K562 (cell line): Measurements from ENCODE around the gene ZNF77. TPM values are rescaled to one million over a fixed set of nuclear protein-coding genes. Genes with fewer than 3 reads are reported as not detected.

ENCODE experiments used
- ATAC-seq: fragments of 200-7000 bp; cut with Tn5 transposase; 3 replicates; pipeline ENCODE4 v1.9.1; 2020; ENCODE audit warnings: moderate library complexity
- BruUV-seq: library from RNA; stranded (reverse); fragments of 400-500 nt; replicated peaks from 2 replicates; lab custom pipeline; 2021; lab: Mats Ljungman, UMichigan
- CTCF ChIA-PET: fragments of 300-600 bp; formaldehyde crosslinking; extraction: SDS; loops from one replicate; lab custom pipeline; 2021; ENCODE audit warnings: low intra/inter-chr PET ratio; lab: Yijun Ruan, JAX
- POLR2A ChIA-PET: fragments of 300-600, 350-650 bp; sonication (Branson Sonifier 250); formaldehyde crosslinking; extraction: SDS; loops from one replicate; lab custom pipeline; 2021; ENCODE audit warnings: antibody characterized with exemption, inconsistent platforms; lab: Yijun Ruan, JAX
- DNase-seq, 4 experiments: peaks; one replicate each; pipeline versions ENCODE4 v3.0.0 to v3.0.0-alpha.2; 2011 to 2018; ENCODE audit warnings: low spot score in 3 of 4, mixed read lengths in 3 of 4; ENCODE audit errors: extremely low read depth in 1 of 4
- FAIRE-seq: peaks from 2 replicates; lab custom pipeline; 2011; peaks lifted over from hg19 to GRCh38; lab: Jason Lieb, UNC
- H2AFZ ChIP-seq: 2 replicates; pipeline ENCODE4 v1.6.0; 2011; ENCODE audit warnings: low read depth, low read length, control low read depth, inconsistent platforms
- H3K27ac ChIP-seq: fragments of 200-600 bp; 3 replicates; pipeline ENCODE4 v1.8.0; 2011; ENCODE audit warnings: low read depth, mild to moderate bottlenecking, control low read depth, inconsistent platforms, low read length, moderate library complexity, mixed read lengths; ENCODE audit errors: extremely low read depth
- H3K27me3 ChIP-seq, 2 experiments: fragments of 300-600 bp in 1 of 2; 2 replicates in 1 of 2; 3 replicates in 1 of 2; pipeline versions ENCODE4 v1.6.0 to v1.8.0; 2011; ENCODE audit warnings: inconsistent platforms in 2 of 2, low read length in 2 of 2, mild to moderate bottlenecking in 1 of 2, mixed read lengths in 1 of 2, moderate library complexity in 1 of 2; ENCODE audit not compliant: control insufficient read depth in 2 of 2, insufficient read depth in 2 of 2
- H3K36me3 ChIP-seq: fragments of 300-600 bp; 3 replicates; pipeline ENCODE4 v1.8.0; 2011; ENCODE audit warnings: mild to moderate bottlenecking, low read length, inconsistent platforms; ENCODE audit not compliant: control insufficient read depth, insufficient read depth
- H3K4me1 ChIP-seq, 2 experiments: fragments of 200-600 bp in 1 of 2; replicated peaks in 1 of 2; 2 replicates in 1 of 2; 3 replicates in 1 of 2; pipeline versions ENCODE4 v1.5.1 to v1.8.0; 2011; ENCODE audit warnings: inconsistent platforms in 2 of 2, low read length in 2 of 2, mild to moderate bottlenecking in 1 of 2, mixed read lengths in 1 of 2, moderate library complexity in 1 of 2; ENCODE audit not compliant: control insufficient read depth in 2 of 2, insufficient read depth in 2 of 2
- H3K4me2 ChIP-seq: 2 replicates; pipeline ENCODE4 v1.6.1; 2011; ENCODE audit warnings: low read length, control low read depth, inconsistent platforms, mixed read lengths; ENCODE audit not compliant: insufficient read depth
- H3K4me3 ChIP-seq: fragments of 200-600 bp; sonication (generic), shearing (Covaris generic); 2 replicates; pipeline ENCODE4 v1.5.1; 2016; ENCODE audit warnings: control low read depth, inconsistent platforms
- H3K79me2 ChIP-seq: fragments of 200-600 bp; 3 replicates; pipeline ENCODE4 v1.8.0; 2011; ENCODE audit warnings: low read length, inconsistent platforms; ENCODE audit not compliant: control insufficient read depth, insufficient read depth
- H3K9ac ChIP-seq, 2 experiments: 2 replicates each; pipeline versions ENCODE4 v1.6.0 to v1.6.1; 2011; ENCODE audit warnings: low read depth in 2 of 2, low read length in 2 of 2, control low read depth in 1 of 2, inconsistent platforms in 1 of 2, mild to moderate bottlenecking in 1 of 2, mixed read lengths in 1 of 2; ENCODE audit not compliant: insufficient read depth in 1 of 2
- H3K9me1 ChIP-seq: one replicate; pipeline ENCODE4 v1.6.0; 2011; ENCODE audit warnings: inconsistent platforms, mild to moderate bottlenecking, low read length, moderate library complexity; ENCODE audit not compliant: control insufficient read depth, insufficient read depth
- H3K9me3 ChIP-seq: replicated peaks from 2 replicates; pipeline ENCODE4 v1.5.1; 2011; ENCODE audit warnings: low read depth, low read length, inconsistent platforms; ENCODE audit not compliant: control insufficient read depth, insufficient read depth
- H4K20me1 ChIP-seq: replicated peaks from 2 replicates; pipeline ENCODE4 v1.6.1; 2011; ENCODE audit warnings: low read length, inconsistent platforms, mixed read lengths; ENCODE audit not compliant: control insufficient read depth, insufficient read depth
- BCOR ChIP-seq: fragments of 450-650 bp; IDR thresholded peaks from 2 replicates; pipeline ENCODE4 v1.6.1; 2016
- ELF2 ChIP-seq: fragments of 250-450 bp; sonication (Bioruptor Pico); IDR thresholded peaks from 2 replicates; pipeline ENCODE4 v1.5.0; 2021; ENCODE audit warnings: mild to moderate bottlenecking
- KDM1A ChIP-seq, 2 experiments: fragments of 450-650 bp; IDR thresholded peaks; 2 replicates each; pipeline ENCODE4 v1.6.1; 2016; ENCODE audit warnings: mild to moderate bottlenecking in 2 of 2
- RHOXF2B ChIP-seq: fragments of 250-450 bp; sonication (Bioruptor Pico); conservative IDR thresholded peaks from 2 replicates; pipeline ENCODE4 v1.5.1; 2021
- STAT5B ChIP-seq: fragments of 250-450 bp; sonication (Bioruptor Pico); IDR thresholded peaks from 2 replicates; pipeline ENCODE4 v1.8.0; 2021; ENCODE audit warnings: mild to moderate bottlenecking, inconsistent platforms
- SUPT5H ChIP-seq: fragments of 450-650 bp; IDR thresholded peaks from 2 replicates; pipeline ENCODE4 v1.6.1; 2016
- XRCC3 ChIP-seq: fragments of 450-650 bp; IDR thresholded peaks from 2 replicates; pipeline ENCODE4 v1.6.1; 2017; ENCODE audit warnings: mild to moderate bottlenecking, moderate library complexity
- XRCC4 ChIP-seq: IDR thresholded peaks from one replicate; pipeline ENCODE4 v1.6.1; 2011; ENCODE audit not compliant: insufficient read depth, insufficient read length; ENCODE audit errors: extremely low read depth
- ZNF121 ChIP-seq: sonication (generic); formaldehyde crosslinking; conservative IDR thresholded peaks from 2 replicates; pipeline ENCODE4 v1.8.0; 2022; ENCODE audit warnings: missing genetic modification reagents
- ZNF253 ChIP-seq: fragments of 250-450 bp; sonication (Bioruptor Pico); conservative IDR thresholded peaks from 2 replicates; pipeline ENCODE4 v1.6.1; 2021; ENCODE audit warnings: mild to moderate bottlenecking
- WGBS: fragments of 100-300 bp; shearing (Covaris generic); methylation state at CpG from one replicate; pipeline ENCODE4 v1.1.6; 2016; ENCODE audit warnings: low coverage, mixed read lengths; ENCODE audit not compliant: insufficient coverage; ENCODE audit errors: missing lambda C conversion rate; 5-methylcytosine and 5-hydroxymethylcytosine counted together
- in situ Hi-C: fragments of 300-500 bp; cut with MboI; formaldehyde crosslinking; loops from 4 replicates; pipeline ENCODE4 v1.15.0; 2018; ENCODE audit warnings: inconsistent platforms, mixed read lengths
- intact Hi-C: fragments of 100-400 bp; cut with micrococcal nuclease; formaldehyde crosslinking; loops from 2 replicates; pipeline ENCODE4 v1.14.2; 2022
- polyA plus RNA-seq, 8 experiments: library from polyadenylated mRNA; depleted of rRNA in 4 of 8; stranded (reverse) in 5 of 8; unstranded in 3 of 8; fragments of >200 nt; fragmentation: Nextera tagmentation in 2 of 8; fragmentation: Illumina TruSeq in 1 of 8; extraction: Ambion mirVana in 2 of 8; extraction: Trizol in 1 of 8; gene quantifications; 2 replicates each; pipeline versions ENCODE4 v1.2.1 to v1.2.3, GENCODE V29; 2011 to 2014; ENCODE audit warnings: inconsistent platforms in 1 of 8, missing spikeins in 1 of 8
- total RNA-seq, 7 experiments: library from RNA; depleted of rRNA in 6 of 7; stranded (reverse); fragments of >200 nt in 6 of 7; fragmentation: Illumina TruSeq in 2 of 7; extraction: Trizol in 2 of 7; gene quantifications; 2 replicates each; pipeline versions ENCODE4 v1.2.1 to v1.2.3, GENCODE V29; 2011 to 2021; ENCODE audit warnings: low replicate concordance in 1 of 7
- TF ChIP-seq, protein P1 (sequence below): fragments of 450-650 bp; formaldehyde crosslinking; conservative IDR thresholded peaks from 2 replicates; pipeline ENCODE4 v1.4.0; 2022; ENCODE audit warnings: mild to moderate bottlenecking, missing genetic modification characterization
- TF ChIP-seq, protein P2 (sequence below): fragments of 250-450 bp; sonication (Bioruptor Pico); IDR thresholded peaks from 2 replicates; pipeline ENCODE4 v1.8.0; 2021; ENCODE audit warnings: moderate library complexity, mild to moderate bottlenecking, inconsistent platforms
- TF ChIP-seq, protein P3 (sequence below): fragments of 150-350 bp; conservative IDR thresholded peaks from 2 replicates; pipeline ENCODE4 v1.6.1; 2014; ENCODE audit warnings: low read length

The ZNF77 gene
- total and polyA plus RNA-seq, 9 of the 15 experiments (the other 6 are each of a cell fraction or from before 2014, with no cell fraction given): 4.3 to 14.5 (median 7.7) TPM

DNA sequence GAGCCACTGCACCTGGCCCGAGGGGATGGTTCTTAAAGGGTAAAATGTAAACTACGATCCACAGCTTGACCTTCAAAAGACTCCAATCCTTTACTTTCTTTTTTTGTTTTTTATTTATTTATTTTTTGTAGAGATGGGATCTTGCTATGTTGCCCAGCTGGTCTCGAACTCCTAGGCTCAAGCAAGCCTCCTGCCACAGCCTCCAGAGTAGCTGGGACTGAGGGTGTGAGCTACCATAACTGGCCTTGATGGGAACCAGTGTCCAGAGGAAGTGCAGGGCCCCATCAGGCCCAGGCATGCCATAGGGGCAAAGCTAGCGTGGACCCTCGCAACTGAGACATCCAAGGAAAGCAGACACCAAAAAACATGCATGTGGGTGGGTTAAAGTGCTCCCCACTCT lies 18.4 kb upstream of the ZNF77 start:
- BruUV-seq: no TSS peak
- POLR2A ChIA-PET: interaction anchor here (0.5 to 1.3 kb wide), 2 partner anchors 11 to 683 kb away, joined by 3 to 4 read pairs; no protein-coding TSS in a partner anchor

DNA sequence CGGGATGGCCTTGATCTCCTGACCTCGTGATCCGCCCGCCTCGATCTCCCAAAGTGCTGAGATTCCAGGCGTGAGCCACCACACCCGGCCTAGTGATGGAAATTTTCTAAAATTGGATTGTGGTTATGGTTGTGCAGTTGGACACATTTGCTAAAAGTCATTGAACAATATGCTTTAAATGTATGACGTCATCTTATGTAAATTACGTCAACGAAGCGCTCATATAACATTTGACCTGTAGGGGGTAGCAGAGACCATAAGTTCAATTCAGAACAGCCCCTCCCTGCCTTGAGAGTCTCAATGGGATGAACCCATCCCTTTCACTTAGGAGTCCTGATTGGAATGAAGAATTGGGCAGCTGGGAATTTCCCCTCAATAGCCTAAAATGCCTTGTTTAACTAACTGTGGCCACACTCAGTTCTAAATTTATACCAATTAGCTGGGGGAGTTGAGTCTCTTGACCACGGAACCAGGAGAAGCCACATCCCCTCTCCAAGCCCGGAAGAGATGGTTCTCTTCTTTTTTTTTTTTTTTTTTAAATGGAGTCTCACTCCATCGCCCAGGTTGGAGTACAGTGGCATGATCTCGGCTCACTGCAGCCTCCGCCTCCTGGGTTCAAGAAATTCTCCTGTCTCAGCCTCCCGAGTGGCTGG lies 17.4 kb upstream of the ZNF77 start:
- ChIA-PET POLR2A (interaction anchor here (1.3 kb wide), 1 partner anchor 10 kb away, joined by 4 read pairs; no protein-coding TSS in a partner anchor), CTCF (interaction anchor here (0.7 to 1.7 kb wide), 3 partner anchors 114 to 201 kb away, joined by 3 to 7 read pairs (median 6); no protein-coding TSS in a partner anchor)
- H3K9me1 ChIP-seq: no peaks in the 10 kb centered on the region
- H3K4me1 ChIP-seq: peaks cover 0 to 2% of the 10 kb centered on the region in 2 experiments; a peak in 1 of 5 replicates
- no peaks in the 10 kb centered on the region for H3K36me3 ChIP-seq
- H3K4me3 ChIP-seq: no peak overlapping the region
- no peaks in the 10 kb centered on the region for H3K9me3 ChIP-seq
- no peaks in the 10 kb centered on the region for H3K79me2 ChIP-seq
- H3K9ac ChIP-seq: no peak overlapping the region
- intact Hi-C loops (loop anchor here (1.0 kb wide), 1 partner anchor 114 kb away; no protein-coding TSS in a partner anchor), in situ Hi-C loops (no loop called here)
- peak; percentile 95 for FAIRE-seq
- no TSS peak for BruUV-seq
- peak; percentile 81 for ATAC-seq
- H2AFZ ChIP-seq: no peak overlapping the region
- WGBS: 25% methylated on average over 12 of the region's 17 CpGs
- H4K20me1 ChIP-seq: no peaks in the 10 kb centered on the region
- H3K27me3 ChIP-seq: no peaks in the 10 kb centered on the region
- DNase-seq: peak; percentile 66 to 81 (median 66)
- H3K27ac ChIP-seq: peak overlapping the region; percentile 44; the same call in 1 of the 3 replicates
- H3K4me2 ChIP-seq: no peak overlapping the region; the same call in 1 of the 2 replicates
- TF ChIP-seq BCOR (no peak), RHOXF2B (CRISPR knock-in tag) (peak; percentile 63; the same call in 1 of the 2 replicates), XRCC4 (no peak), ZNF253 (CRISPR knock-in tag) (peak; percentile 62; the same call in 1 of the 2 replicates), STAT5B (CRISPR knock-in tag) (no peak), ELF2 (no peak)
- TF ChIP-seq, protein P1, sequence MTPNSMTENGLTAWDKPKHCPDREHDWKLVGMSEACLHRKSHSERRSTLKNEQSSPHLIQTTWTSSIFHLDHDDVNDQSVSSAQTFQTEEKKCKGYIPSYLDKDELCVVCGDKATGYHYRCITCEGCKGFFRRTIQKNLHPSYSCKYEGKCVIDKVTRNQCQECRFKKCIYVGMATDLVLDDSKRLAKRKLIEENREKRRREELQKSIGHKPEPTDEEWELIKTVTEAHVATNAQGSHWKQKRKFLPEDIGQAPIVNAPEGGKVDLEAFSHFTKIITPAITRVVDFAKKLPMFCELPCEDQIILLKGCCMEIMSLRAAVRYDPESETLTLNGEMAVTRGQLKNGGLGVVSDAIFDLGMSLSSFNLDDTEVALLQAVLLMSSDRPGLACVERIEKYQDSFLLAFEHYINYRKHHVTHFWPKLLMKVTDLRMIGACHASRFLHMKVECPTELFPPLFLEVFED (CRISPR knock-in tag): no peak; the same call in 1 of the 2 replicates
- TF ChIP-seq, protein P2, sequence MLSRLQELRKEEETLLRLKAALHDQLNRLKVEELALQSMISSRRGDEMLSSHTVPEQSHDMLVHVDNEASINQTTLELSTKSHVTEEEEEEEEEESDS (CRISPR knock-in tag): no peak
- TF ChIP-seq, protein P3, sequence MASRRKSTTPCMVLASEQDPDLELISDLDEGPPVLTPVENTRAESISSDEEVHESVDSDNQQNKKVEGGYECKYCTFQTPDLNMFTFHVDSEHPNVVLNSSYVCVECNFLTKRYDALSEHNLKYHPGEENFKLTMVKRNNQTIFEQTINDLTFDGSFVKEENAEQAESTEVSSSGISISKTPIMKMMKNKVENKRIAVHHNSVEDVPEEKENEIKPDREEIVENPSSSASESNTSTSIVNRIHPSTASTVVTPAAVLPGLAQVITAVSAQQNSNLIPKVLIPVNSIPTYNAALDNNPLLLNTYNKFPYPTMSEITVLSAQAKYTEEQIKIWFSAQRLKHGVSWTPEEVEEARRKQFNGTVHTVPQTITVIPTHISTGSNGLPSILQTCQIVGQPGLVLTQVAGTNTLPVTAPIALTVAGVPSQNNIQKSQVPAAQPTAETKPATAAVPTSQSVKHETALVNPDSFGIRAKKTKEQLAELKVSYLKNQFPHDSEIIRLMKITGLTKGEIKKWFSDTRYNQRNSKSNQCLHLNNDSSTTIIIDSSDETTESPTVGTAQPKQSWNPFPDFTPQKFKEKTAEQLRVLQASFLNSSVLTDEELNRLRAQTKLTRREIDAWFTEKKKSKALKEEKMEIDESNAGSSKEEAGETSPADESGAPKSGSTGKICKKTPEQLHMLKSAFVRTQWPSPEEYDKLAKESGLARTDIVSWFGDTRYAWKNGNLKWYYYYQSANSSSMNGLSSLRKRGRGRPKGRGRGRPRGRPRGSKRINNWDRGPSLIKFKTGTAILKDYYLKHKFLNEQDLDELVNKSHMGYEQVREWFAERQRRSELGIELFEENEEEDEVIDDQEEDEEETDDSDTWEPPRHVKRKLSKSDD: no peak

More for the DNA sequence above, 18.4 kb upstream of the ZNF77 start:
- CTCF ChIA-PET: no interaction called here
- 79% methylated on average over 5 of the region's 5 CpGs for WGBS
- H3K27me3 ChIP-seq: no peaks in the 10 kb centered on the region
- no peak overlapping the region for H3K27ac ChIP-seq
- no peak overlapping the region for H2AFZ ChIP-seq
- H4K20me1 ChIP-seq: no peaks in the 10 kb centered on the region
- intact Hi-C loops (no loop called here), in situ Hi-C loops (no loop called here)
- no peaks in the 10 kb centered on the region for H3K79me2 ChIP-seq
- H3K4me3 ChIP-seq: no peak overlapping the region
- no peak overlapping the region for H3K4me2 ChIP-seq
- TF ChIP-seq SUPT5H (no peak), ZNF121 (CRISPR knock-in tag) (peak; percentile 91), BCOR (0 out of 2 replicates have a peak, but pooled peaks have one; percentile 48), XRCC3 (no peak), KDM1A (IDR thresholded peaks at IDR 0.05) (peak in 1 of 2 experiments; percentile 48; a peak in 1 of 4 replicates), ELF2 (no peak)
- H3K9me3 ChIP-seq: no peaks in the 10 kb centered on the region
- H3K9ac ChIP-seq: no peak overlapping the region
- H3K4me1 ChIP-seq: peaks cover 0 to 2% of the 10 kb centered on the region in 2 experiments; a peak in 1 of 5 replicates
- H3K36me3 ChIP-seq: no peaks in the 10 kb centered on the region
- ATAC-seq (no peak), FAIRE-seq (no peak), DNase-seq (no peak)
- H3K9me1 ChIP-seq: no peaks in the 10 kb centered on the region
